ENCODE data around the gene SCNN1A. TPM values are rescaled to one million over a fixed set of nuclear protein-coding genes. Genes with fewer than 3 reads are reported as not detected.

SCNN1A gene
- total RNA-seq, 1 experiment from 2014 or later = 136 TPM

DNA sequence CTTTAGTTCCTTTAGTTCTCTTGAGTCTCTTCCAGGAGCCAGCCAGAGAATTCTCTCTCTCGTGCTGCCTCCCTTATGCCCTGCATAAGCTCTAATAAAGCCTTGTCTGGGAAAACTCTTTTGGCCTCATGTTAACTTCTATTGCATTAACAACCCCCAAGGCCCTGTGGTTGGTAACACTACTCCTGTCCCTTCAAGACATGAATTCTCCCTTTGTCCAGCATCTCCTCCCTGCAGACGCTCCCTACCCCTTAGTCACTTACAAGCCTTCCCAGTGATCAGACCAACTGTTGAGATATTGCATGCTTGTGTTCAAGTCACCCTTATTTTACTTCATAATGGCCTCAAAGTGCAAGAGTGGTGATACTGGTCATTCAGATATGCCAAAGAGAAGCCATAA, 20.7 kb upstream of the SCNN1A start:
- no peaks in the 10 kb centered on the region for H3K9me3 Mint-ChIP-seq (ENCODE audit: unreplicated experiment)
- ChIA-PET CTCF (no interaction called here), POLR2A (interaction anchor here (0.8 kb wide), 1 partner anchor 12 kb away, joined by 5 read pairs; the partner anchor contains the start of gene LTBR)
- no peaks in the 10 kb centered on the region for H3K4me1 Mint-ChIP-seq (ENCODE audit: insufficient read depth, unreplicated experiment)
- no peak overlapping the region for H3K27ac Mint-ChIP-seq (ENCODE audit: low read depth, unreplicated experiment)
- BruUV-seq (replicated peaks) = no TSS peak
- peaks cover 81% of the 10 kb centered on the region for H3K36me3 Mint-ChIP-seq (ENCODE audit: insufficient read depth, unreplicated experiment)
- no peaks in the 10 kb centered on the region for H3K27me3 Mint-ChIP-seq (ENCODE audit: insufficient read depth, unreplicated experiment)
- TF ChIP-seq, protein P1, sequence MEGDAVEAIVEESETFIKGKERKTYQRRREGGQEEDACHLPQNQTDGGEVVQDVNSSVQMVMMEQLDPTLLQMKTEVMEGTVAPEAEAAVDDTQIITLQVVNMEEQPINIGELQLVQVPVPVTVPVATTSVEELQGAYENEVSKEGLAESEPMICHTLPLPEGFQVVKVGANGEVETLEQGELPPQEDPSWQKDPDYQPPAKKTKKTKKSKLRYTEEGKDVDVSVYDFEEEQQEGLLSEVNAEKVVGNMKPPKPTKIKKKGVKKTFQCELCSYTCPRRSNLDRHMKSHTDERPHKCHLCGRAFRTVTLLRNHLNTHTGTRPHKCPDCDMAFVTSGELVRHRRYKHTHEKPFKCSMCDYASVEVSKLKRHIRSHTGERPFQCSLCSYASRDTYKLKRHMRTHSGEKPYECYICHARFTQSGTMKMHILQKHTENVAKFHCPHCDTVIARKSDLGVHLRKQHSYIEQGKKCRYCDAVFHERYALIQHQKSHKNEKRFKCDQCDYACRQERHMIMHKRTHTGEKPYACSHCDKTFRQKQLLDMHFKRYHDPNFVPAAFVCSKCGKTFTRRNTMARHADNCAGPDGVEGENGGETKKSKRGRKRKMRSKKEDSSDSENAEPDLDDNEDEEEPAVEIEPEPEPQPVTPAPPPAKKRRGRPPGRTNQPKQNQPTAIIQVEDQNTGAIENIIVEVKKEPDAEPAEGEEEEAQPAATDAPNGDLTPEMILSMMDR (IDR thresholded peaks at IDR 0.05; ENCODE audit: unreplicated experiment) = no peak
- no peak overlapping the region for H3K4me3 Mint-ChIP-seq (ENCODE audit: unreplicated experiment)
- no peak for DNase-seq (ENCODE audit: unreplicated experiment)
- intact Hi-C loops (cut with micrococcal nuclease) = no loop called here

DNA sequence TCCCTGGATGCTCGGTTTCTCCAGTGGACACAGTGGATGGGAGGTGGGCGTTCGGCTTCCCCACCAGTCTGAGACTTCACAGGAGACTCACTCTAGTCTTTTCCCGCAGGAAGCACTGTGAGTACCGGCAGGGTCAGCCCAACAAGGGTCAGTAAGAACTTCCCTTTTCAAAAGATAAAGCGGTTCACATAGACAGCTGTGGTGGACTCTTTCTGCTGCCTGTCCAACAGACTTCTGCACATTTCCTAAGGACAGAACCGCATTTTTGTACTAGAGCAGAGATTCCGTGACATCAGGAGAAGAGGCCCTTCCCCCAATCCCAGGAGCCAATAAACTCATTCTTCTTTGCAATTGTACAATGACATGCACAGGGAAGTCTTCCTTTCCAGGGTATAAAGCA, 19.0 kb upstream of the SCNN1A start:
- ChIA-PET POLR2A (interaction anchor here (2.7 kb wide), 1 partner anchor 10 kb away, joined by 13 read pairs; the partner anchor contains the start of gene LTBR), CTCF (no interaction called here)
- Mint-ChIP-seq H3K36me3 (ENCODE audit: insufficient read depth, unreplicated experiment) (peaks cover 79% of the 10 kb centered on the region), H3K9me3 (ENCODE audit: unreplicated experiment) (no peaks in the 10 kb centered on the region), H3K4me3 (ENCODE audit: unreplicated experiment) (no peak overlapping the region), H3K27ac (ENCODE audit: low read depth, unreplicated experiment) (no peak overlapping the region), H3K27me3 (ENCODE audit: insufficient read depth, unreplicated experiment) (no peaks in the 10 kb centered on the region), H3K4me1 (ENCODE audit: insufficient read depth, unreplicated experiment) (peaks cover 7% of the 10 kb centered on the region)
- TF ChIP-seq, protein P1 (IDR thresholded peaks at IDR 0.05; ENCODE audit: unreplicated experiment) = no peak
- no peak for DNase-seq (ENCODE audit: unreplicated experiment)
- no TSS peak for BruUV-seq (replicated peaks)
- intact Hi-C loops (cut with micrococcal nuclease) = no loop called here

DNA sequence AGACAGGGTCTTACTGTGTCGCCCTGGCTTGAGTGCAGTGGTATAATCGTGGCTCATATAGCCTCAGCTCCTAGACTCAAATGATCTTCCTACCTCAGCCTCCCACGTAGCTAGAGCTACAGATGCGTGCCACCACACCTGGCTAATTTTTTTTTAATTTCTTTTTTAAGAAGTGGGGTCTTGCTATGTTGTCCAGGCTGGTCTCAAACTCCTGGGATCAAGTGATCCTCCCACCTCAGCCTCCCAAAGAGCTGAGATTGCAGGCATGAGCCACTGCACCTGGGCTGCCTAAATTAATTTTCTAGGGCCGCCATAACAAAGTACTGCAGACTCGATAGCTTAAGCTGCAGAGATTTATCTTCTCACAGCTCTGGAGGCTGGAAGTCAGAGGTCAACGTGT, 17.7 kb upstream of the SCNN1A start:
- H3K27ac Mint-ChIP-seq (ENCODE audit: low read depth, unreplicated experiment) = no peak overlapping the region
- ChIA-PET CTCF (interaction anchor here (0.6 to 1.0 kb wide), 2 partner anchors 58 to 72 kb away, joined by 4 read pairs; no protein-coding TSS in a partner anchor), POLR2A (interaction anchor here (0.6 to 2.7 kb wide), 5 partner anchors 9 to 77 kb away, joined by 3 to 13 read pairs (median 3); partner anchors contain the start of genes LTBR, SCNN1A and VAMP1)
- peaks cover 79% of the 10 kb centered on the region for H3K36me3 Mint-ChIP-seq (ENCODE audit: insufficient read depth, unreplicated experiment)
- H3K9me3 Mint-ChIP-seq (ENCODE audit: unreplicated experiment) = no peaks in the 10 kb centered on the region
- no peaks in the 10 kb centered on the region for H3K27me3 Mint-ChIP-seq (ENCODE audit: insufficient read depth, unreplicated experiment)
- BruUV-seq (replicated peaks) = no TSS peak
- intact Hi-C loops (cut with micrococcal nuclease) = no loop called here
- DNase-seq (ENCODE audit: unreplicated experiment) = no peak
- H3K4me3 Mint-ChIP-seq (ENCODE audit: unreplicated experiment) = no peak overlapping the region
- TF ChIP-seq, protein P1 (IDR thresholded peaks at IDR 0.05; ENCODE audit: unreplicated experiment) = no peak
- H3K4me1 Mint-ChIP-seq (ENCODE audit: insufficient read depth, unreplicated experiment) = peaks cover 14% of the 10 kb centered on the region

DNA sequence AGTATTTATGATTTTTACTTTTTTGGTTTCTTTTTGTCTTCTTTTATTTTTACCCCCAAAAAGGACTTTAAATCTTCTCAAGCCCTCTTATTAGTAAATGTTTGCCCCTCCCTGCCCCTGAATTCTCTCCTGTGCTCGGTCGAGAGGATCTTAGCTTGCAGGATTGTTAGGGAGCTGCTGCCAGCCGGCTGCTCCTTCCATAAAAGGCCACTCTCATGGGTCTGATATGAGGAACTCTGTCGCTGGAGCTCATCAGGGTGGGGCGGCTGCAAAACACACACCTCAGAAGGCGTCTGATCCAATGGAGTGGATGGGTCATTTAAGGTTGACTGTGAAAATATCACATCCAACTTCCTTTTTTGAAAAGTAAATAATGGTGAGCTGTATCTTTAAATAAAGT, 17.1 kb upstream of the SCNN1A start:
- H3K36me3 Mint-ChIP-seq (ENCODE audit: insufficient read depth, unreplicated experiment) = peaks cover 79% of the 10 kb centered on the region
- no peak overlapping the region for H3K27ac Mint-ChIP-seq (ENCODE audit: low read depth, unreplicated experiment)
- TF ChIP-seq, protein P1 (IDR thresholded peaks at IDR 0.05; ENCODE audit: unreplicated experiment) = no peak
- peaks cover 18% of the 10 kb centered on the region for H3K4me1 Mint-ChIP-seq (ENCODE audit: insufficient read depth, unreplicated experiment)
- intact Hi-C loops (cut with micrococcal nuclease) = no loop called here
- BruUV-seq (replicated peaks) = no TSS peak
- no peaks in the 10 kb centered on the region for H3K9me3 Mint-ChIP-seq (ENCODE audit: unreplicated experiment)
- ChIA-PET CTCF (interaction anchor here (0.6 to 0.9 kb wide), 2 partner anchors 16 to 70 kb away, joined by 4 read pairs; no protein-coding TSS in a partner anchor), POLR2A (interaction anchor here (1.0 to 2.7 kb wide), 5 partner anchors 8 to 78 kb away, joined by 3 to 13 read pairs (median 5); partner anchors contain the start of genes LTBR, SCNN1A and VAMP1)
- no peaks in the 10 kb centered on the region for H3K27me3 Mint-ChIP-seq (ENCODE audit: insufficient read depth, unreplicated experiment)
- DNase-seq (ENCODE audit: unreplicated experiment) = no peak
- H3K4me3 Mint-ChIP-seq (ENCODE audit: unreplicated experiment) = no peak overlapping the region

Measured in MCF 10A (cell line).